Measurements from ENCODE around the gene AMER1. TPM values are rescaled to one million over a fixed set of nuclear protein-coding genes. Genes with fewer than 3 reads are reported as not detected.
"Not testable (repeated sequence)": the region's sequence is repeated elsewhere in the genome, so short reads cannot be mapped to it uniquely, and the experiment has no call there.

The AMER1 gene
- 1 to 10 TPM; 2.8 to 3.3 TPM for total RNA-seq

- Mint-ChIP-seq H3K36me3 (no peaks in the 10 kb centered on the region), H3K9me3 (no peaks in the 10 kb centered on the region), H3K27ac (peak within 1 kb of the TSS; percentile 65 to 82)
- no peak for DNase-seq (ENCODE audit: low spot score in 2 of 2)
- ATAC-seq, result peak in 1 of 2 donors; percentile 66
These were observed at the start of gene AMER1 for GRCh38 chrX:64205441-64205734. AMER1 (minus strand) TSS chrX:64205708; CDS start chrX:64193286, 12,422 bp downstream.

GRCh38 chrX:64230123-64230970 lies 24.8 kb upstream of the AMER1 start, which contains the start of gene ASB12:
ASB12 (minus strand) TSS chrX:64230607; CDS start chrX:64225650, 4,957 bp downstream.
- no peaks in the 10 kb centered on the region for H3K9me3 Mint-ChIP-seq
- ATAC-seq, result no peak

GRCh38 chrX:64229154-64229553 lies 23.6 kb upstream of the AMER1 start:
- Mint-ChIP-seq H3K27ac (no peak overlapping the region), H3K36me3 (no peaks in the 10 kb centered on the region), H3K9me3 (no peaks in the 10 kb centered on the region)
- ATAC-seq (no peak), DNase-seq (ENCODE audit: low spot score in 2 of 2) (no peak)

More at GRCh38 chrX:64230123-64230970, 24.8 kb upstream of the AMER1 start, which contains the start of gene ASB12:
- no peak for DNase-seq (ENCODE audit: low spot score in 2 of 2)
- Mint-ChIP-seq H3K27ac (peak within 1 kb of the TSS in 1 of 2 donors; percentile 81), H3K36me3 (no peaks in the 10 kb centered on the region)

GRCh38 chrX:64218023-64218422 lies 12.5 kb upstream of the AMER1 start:
- H3K36me3 Mint-ChIP-seq, result no peaks in the 10 kb centered on the region
- ATAC-seq, result no peak
- no peaks in the 10 kb centered on the region for H3K9me3 Mint-ChIP-seq
- DNase-seq (ENCODE audit: low spot score in 2 of 2), result no peak
- H3K27ac Mint-ChIP-seq, result no peak overlapping the region

- not testable (repeated sequence) for H3K36me3 Mint-ChIP-seq; ATAC-seq; DNase-seq (ENCODE audit: low spot score in 2 of 2); H3K9me3 Mint-ChIP-seq; H3K27ac Mint-ChIP-seq
These were observed 8.5 kb upstream of the AMER1 start for GRCh38 chrX:64213989-64214388.

- H3K9me3 Mint-ChIP-seq, result no peaks in the 10 kb centered on the region
- H3K27ac Mint-ChIP-seq, result peak overlapping the region; percentile 55 to 82
- H3K36me3 Mint-ChIP-seq, result no peaks in the 10 kb centered on the region
- ATAC-seq, result no peak
- DNase-seq (ENCODE audit: low spot score in 2 of 2), result no peak
These were observed 1.2 kb upstream of the AMER1 start for GRCh38 chrX:64206556-64207162.

GRCh38 chrX:64205735-64206501 lies 410 bp upstream of the AMER1 start:
- ATAC-seq, result peak; percentile 91 to 94
- no peaks in the 10 kb centered on the region for H3K36me3 Mint-ChIP-seq
- H3K9me3 Mint-ChIP-seq, result no peaks in the 10 kb centered on the region
- peak overlapping the region in 1 of 2 donors; percentile 82 for H3K27ac Mint-ChIP-seq
- peak; percentile 79 to 89 for DNase-seq (ENCODE audit: low spot score in 2 of 2)

- peak overlapping the region in 1 of 2 donors; percentile 65 for H3K27ac Mint-ChIP-seq
- no peaks in the 10 kb centered on the region for H3K9me3 Mint-ChIP-seq
- no peaks in the 10 kb centered on the region for H3K36me3 Mint-ChIP-seq
- DNase-seq (ENCODE audit: low spot score in 2 of 2) (peak; percentile 9 to 56), ATAC-seq (peak; percentile 4 to 11)
These were observed 637 bp downstream of the AMER1 start for GRCh38 chrX:64204701-64205440.

- peak overlapping the region in 1 of 2 donors; percentile 29 for H3K27ac Mint-ChIP-seq
- no peaks in the 10 kb centered on the region for H3K36me3 Mint-ChIP-seq
- DNase-seq (ENCODE audit: low spot score in 2 of 2) (no peak), ATAC-seq (no peak)
- no peaks in the 10 kb centered on the region for H3K9me3 Mint-ChIP-seq
These were observed 1.3 kb downstream of the AMER1 start for GRCh38 chrX:64204252-64204651.

- Mint-ChIP-seq H3K9me3 (no peaks in the 10 kb centered on the region), H3K36me3 (no peaks in the 10 kb centered on the region)
These were observed 2.6 kb downstream of the AMER1 start for GRCh38 chrX:64202808-64203325.

GRCh38 chrX:64198036-64198435 lies 7.5 kb downstream of the AMER1 start:
- no peak overlapping the region for H3K27ac Mint-ChIP-seq
- H3K9me3 Mint-ChIP-seq, result no peaks in the 10 kb centered on the region
- H3K36me3 Mint-ChIP-seq, result no peaks in the 10 kb centered on the region
- no peak for DNase-seq (ENCODE audit: low spot score in 2 of 2)
- ATAC-seq, result peak in 1 of 2 donors; percentile 13

More at GRCh38 chrX:64202808-64203325, 2.6 kb downstream of the AMER1 start:
- no peak overlapping the region for H3K27ac Mint-ChIP-seq
- DNase-seq (ENCODE audit: low spot score in 2 of 2), result no peak
- ATAC-seq, result no peak

GRCh38 chrX:64196606-64197005 lies 8.9 kb downstream of the AMER1 start:
- Mint-ChIP-seq H3K27ac (no peak overlapping the region), H3K36me3 (peaks cover 0 to 7% of the 10 kb centered on the region in 2 donors), H3K9me3 (no peaks in the 10 kb centered on the region)
- DNase-seq (ENCODE audit: low spot score in 2 of 2), result no peak
- ATAC-seq, result no peak

- no peaks in the 10 kb centered on the region for H3K9me3 Mint-ChIP-seq
- DNase-seq (ENCODE audit: low spot score in 2 of 2) (no peak), ATAC-seq (no peak)
- H3K27ac Mint-ChIP-seq, result no peak overlapping the region
- H3K36me3 Mint-ChIP-seq, result peaks cover 0 to 14% of the 10 kb centered on the region in 2 donors
These were observed 9.6 kb downstream of the AMER1 start for GRCh38 chrX:64195862-64196261.

GRCh38 chrX:64192673-64193072 lies 12.8 kb downstream of the AMER1 start:
- Mint-ChIP-seq H3K9me3 (no peaks in the 10 kb centered on the region), H3K27ac (no peak overlapping the region), H3K36me3 (peaks cover 0 to 17% of the 10 kb centered on the region in 2 donors)
- DNase-seq (ENCODE audit: low spot score in 2 of 2), result no peak
- ATAC-seq, result no peak

GRCh38 chrX:64192040-64192439 lies 13.5 kb downstream of the AMER1 start:
- Mint-ChIP-seq H3K9me3 (no peaks in the 10 kb centered on the region), H3K27ac (no peak overlapping the region), H3K36me3 (peaks cover 0 to 17% of the 10 kb centered on the region in 2 donors)
- ATAC-seq (no peak), DNase-seq (ENCODE audit: low spot score in 2 of 2) (no peak)
